GDM1 (cell line): ENCODE data around the gene CCDC146.
"Not testable (repeated sequence)": the region's sequence is repeated elsewhere in the genome, so short reads cannot be mapped to it uniquely, and the experiment has no call there.

Experiments
- DNase-seq: peaks from one replicate; lab custom pipeline; 2025; lab: John Stamatoyannopoulos, UW

CCDC146 gene

DNA sequence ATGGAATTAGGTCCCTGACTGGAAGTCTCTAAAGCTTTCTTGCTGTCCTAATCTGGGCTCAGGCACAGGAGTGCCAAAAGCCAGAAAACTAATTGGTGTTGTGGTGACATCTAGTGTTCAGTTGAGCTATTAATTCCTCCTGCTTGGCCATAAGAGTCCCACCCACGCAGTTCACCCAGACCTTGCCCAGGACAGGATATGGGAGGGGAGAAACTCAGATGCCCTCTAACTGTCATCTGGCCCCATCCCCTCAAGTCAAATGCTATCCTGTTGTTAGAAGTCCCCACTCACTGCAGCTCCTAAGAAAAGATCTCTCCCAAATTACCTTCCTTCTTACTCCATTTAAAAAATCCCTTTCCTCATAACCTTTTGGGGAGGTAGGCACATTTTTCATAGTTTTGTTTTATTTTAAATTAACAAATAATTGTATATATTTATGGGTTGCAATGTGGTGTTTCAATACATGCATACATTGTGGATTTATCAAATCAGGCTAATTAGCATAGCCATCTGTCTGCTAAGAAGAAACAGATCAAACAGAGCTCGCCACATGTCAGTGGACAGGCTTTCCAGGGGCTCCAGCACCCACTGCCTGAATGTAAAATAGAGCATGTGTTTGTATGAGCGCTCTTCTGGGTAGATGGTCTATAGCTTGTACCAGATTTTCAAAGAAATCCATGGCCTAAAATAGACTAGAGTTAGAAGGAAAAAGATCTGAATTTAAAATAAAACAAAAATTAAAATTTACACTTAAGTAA, 209.7 kb downstream of the CCDC146 start:
- DNase-seq: peak; percentile 86

DNA sequence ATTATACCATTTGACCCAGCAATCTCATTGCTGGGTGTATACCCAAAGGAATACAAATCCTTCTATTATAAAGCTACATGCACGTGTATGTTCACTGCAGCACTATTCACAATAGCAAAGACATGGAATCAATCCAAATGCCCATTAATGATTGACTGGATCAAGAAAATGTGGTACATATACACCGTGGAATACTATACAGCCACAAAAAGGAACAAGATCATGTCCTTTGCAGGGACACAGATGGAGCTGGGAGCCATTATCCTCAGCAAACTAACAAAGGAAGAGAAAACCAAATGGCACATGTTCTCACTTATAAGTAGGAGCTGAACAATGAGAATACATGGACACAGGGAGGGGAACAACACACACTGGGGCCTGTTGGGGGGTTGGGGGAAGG, 211.6 kb downstream of the CCDC146 start:
- DNase-seq: not testable (repeated sequence)

DNA sequence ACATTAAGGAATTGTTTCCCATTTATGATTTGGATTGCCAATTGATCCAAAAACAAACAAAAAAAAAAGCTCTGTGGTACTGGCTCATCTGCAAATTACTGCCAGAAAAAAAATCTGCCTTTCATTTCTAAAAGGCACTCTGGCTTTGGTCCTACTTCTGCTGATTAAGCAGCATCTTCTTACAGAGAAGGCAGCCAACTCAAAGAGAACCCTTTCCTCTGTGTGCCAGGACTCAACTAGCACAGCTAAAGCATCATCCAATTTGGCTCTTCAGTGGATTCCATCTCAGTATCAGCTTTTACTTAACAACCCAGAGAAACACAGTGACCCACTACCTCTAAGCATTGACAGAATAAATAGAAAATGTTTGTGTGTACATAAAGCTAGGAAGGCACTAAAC, 213.2 kb downstream of the CCDC146 start:
- no peak for DNase-seq

DNA sequence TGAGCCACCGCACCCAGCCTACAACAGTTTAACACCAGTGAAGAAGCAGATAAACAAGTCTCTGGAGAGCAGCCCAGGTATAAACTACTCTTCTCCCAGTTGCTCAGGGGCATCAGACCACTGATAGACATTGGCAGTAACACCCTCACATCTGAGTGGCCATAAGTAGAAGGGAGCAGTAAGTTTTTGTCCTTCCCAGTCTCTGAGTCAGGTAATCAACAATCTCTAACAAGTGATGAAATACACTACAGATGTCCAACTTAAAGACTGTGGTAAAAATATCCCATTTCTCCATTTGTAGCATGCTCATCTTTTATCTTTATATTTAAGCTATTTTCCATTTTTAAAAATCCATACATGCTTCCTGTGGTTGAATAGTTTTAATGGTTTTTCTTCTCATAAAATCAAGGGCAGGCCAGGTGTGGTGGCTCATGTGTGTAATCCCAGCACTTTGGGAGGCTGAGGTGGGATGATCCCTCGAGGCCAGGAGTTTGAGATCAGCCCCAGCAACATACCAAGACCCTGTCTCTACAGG, 215.1 kb downstream of the CCDC146 start:
- DNase-seq: no peak

DNA sequence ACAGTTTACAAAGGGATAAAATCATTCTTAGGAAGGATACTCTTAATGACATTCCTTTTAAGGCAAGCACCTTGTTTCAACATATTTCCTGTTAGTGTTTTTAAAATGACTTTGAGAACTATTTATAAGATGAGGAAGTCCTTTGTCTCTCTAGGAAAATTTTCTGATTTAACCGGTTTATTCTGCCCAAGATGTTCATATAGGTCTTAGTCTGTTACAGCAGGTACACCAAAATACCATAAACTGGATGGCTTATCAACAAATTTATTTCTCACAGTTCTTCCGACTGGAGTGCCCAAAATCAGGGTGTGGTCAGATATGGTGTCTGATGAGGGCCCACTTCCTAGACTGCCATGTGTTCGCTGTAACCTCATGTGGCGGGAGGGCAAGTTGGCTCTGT, 215.8 kb downstream of the CCDC146 start:
- no peak for DNase-seq

DNA sequence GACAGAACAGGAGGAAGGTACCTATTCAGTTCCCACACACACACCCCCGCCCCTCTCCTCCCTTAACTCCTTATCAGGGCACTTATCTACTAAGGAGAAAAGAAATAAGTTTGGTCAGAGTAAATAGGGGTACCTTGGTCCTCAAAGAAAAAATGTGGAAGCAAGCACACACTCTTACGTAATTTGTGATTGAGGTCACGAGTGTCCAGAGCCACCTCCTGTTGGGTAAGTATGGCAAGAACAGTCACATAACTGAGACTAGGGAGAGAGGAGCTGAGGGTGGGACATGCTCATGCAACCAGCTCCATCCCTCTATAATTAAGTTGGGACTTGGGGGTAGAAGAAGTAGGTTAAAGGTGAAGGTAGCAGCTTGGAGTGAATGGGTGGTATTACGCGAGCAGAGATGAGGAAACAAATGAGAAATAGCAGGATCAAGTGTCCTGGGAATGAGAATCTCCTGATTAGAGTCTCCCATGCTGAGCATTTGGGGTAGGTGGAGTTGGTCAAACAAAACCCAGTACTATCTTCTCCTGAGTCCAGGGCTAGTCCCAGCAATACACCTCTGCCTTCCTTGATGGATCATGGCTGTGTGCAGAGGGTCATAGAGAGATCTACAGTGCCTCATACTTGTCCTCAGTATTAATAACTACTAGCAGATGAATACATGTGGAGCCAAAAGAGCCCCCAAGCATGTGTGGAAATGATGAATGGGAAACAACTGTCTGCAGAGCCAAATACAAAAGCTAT, 216.6 kb downstream of the CCDC146 start:
- DNase-seq: no peak

DNA sequence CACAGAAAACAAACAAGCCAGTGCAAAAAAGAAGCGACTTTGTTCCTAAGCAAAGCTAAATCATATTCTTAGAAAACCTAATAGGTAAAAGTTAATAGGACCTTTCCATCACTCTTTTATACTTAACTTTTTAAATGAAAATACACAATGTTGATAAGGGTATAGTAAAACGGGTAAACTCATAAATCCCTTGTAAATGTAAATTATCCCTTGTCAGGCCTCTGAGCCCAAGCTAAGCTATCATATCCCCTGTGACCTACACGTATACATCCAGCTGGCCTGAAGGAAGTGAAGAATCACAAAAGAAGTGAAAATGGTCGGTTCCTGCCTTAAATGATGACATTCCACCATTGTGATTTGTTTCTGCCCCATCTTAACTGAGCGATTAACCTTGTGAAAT, 217.3 kb downstream of the CCDC146 start:
- no peak for DNase-seq
